ENCODE results near the gene NKIRAS1. TPM values are rescaled to one million over a fixed set of nuclear protein-coding genes. Genes with fewer than 3 reads are reported as not detected.
"Not testable (repeated sequence)": the region's sequence is repeated elsewhere in the genome, so short reads cannot be mapped to it uniquely, and the experiment has no call there.

NKIRAS1 gene
- total and polyA plus RNA-seq, 3 experiments from 2014 or later = 5.3 to 7.2 (median 6.1) TPM

- no peak overlapping the region for H3K4me3 Mint-ChIP-seq
- Histone ChIP-seq H3K36me3 (ENCODE audit: insufficient read depth, low read length) (no peaks in the 10 kb centered on the region), H3K27me3 (ENCODE audit: insufficient read depth, low read length, poor library complexity, severe bottlenecking) (no peaks in the 10 kb centered on the region), H3K4me1 (ENCODE audit: insufficient read depth, low read length) (peaks cover 4% of the 10 kb centered on the region), H3K27ac (ENCODE audit: low read depth, low read length) (no peak overlapping the region), H3K4me3 (ENCODE audit: low read length) (no peak overlapping the region), H3K9me3 (ENCODE audit: low read length) (no peaks in the 10 kb centered on the region)
- ChIA-PET CTCF (no interaction called here), POLR2A (no interaction called here)
- H3K9me3 Mint-ChIP-seq = no peaks in the 10 kb centered on the region
- peak overlapping the region in 5 of 8 donors; percentile 0 to 78 (median 52) for H3K27ac Mint-ChIP-seq
- peaks cover 0 to 23% (median 10%) of the 10 kb centered on the region in 3 donors for H3K36me3 Mint-ChIP-seq
- DNase-seq = no peak
- peaks cover 41 to 70% (median 64%) of the 10 kb centered on the region in 3 donors for H3K4me1 Mint-ChIP-seq
- H3K27me3 Mint-ChIP-seq = no peaks in the 10 kb centered on the region
These were observed 51.0 kb downstream of the NKIRAS1 start for GRCh38 chr3:23865595-23866396.

DNA sequence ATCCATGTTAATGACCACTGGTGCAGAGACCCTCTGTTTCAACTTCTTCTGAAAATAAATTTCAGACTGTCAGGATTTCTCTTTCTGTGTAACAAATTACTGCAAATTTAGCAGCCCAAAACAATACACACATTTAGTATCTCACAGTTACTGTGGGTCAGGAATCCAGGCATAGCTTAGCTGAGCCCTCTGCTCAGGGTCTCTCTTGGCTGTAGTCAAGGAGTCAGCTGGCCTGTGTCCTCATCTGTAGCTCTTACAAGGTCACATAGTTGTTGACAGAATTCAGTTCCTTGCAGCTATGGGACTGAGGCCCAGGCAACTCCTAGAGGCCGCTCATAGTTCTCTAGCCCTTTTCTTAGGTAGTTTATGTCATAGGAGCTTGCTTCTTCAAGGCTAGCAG, 51.9 kb downstream of the NKIRAS1 start:
- POLR2A ChIA-PET = no interaction called here
- no peak for DNase-seq
- H3K27me3 Mint-ChIP-seq = no peaks in the 10 kb centered on the region
- no peak overlapping the region for H3K27ac Mint-ChIP-seq
- H3K9me3 Mint-ChIP-seq = no peaks in the 10 kb centered on the region
- Histone ChIP-seq H3K9me3 (ENCODE audit: low read length) (no peaks in the 10 kb centered on the region), H3K27ac (ENCODE audit: low read depth, low read length) (no peak overlapping the region), H3K36me3 (ENCODE audit: insufficient read depth, low read length) (no peaks in the 10 kb centered on the region), H3K4me3 (ENCODE audit: low read length) (no peak overlapping the region), H3K4me1 (ENCODE audit: insufficient read depth, low read length) (peaks cover 4% of the 10 kb centered on the region), H3K27me3 (ENCODE audit: insufficient read depth, low read length, poor library complexity, severe bottlenecking) (no peaks in the 10 kb centered on the region)
- CTCF ChIA-PET = no interaction called here
- no peak overlapping the region for H3K4me3 Mint-ChIP-seq
- H3K4me1 Mint-ChIP-seq = peaks cover 43 to 75% (median 73%) of the 10 kb centered on the region in 3 donors
- H3K36me3 Mint-ChIP-seq = peaks cover 0 to 23% (median 10%) of the 10 kb centered on the region in 3 donors

DNA sequence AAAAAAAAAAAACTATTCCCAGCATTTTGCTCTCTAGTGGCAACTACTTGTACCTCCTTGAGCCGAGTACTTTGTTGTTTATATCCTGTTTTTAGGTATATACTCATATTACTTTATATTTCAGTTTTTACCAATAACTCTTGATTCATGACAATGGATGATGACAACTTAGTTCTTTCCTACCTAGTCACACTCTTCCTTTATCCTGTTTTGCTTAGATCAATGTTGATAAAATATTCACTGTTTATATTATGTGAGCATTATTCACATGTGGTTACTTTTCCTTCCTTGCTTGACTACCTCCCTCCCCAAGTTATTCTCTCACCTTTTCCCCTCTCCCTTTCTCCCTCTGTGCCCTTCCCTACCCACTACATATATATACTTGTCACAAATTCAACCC, 53.7 kb downstream of the NKIRAS1 start:
- Histone ChIP-seq H3K4me1 (ENCODE audit: insufficient read depth, low read length) (peaks cover 17% of the 10 kb centered on the region), H3K4me3 (ENCODE audit: low read length) (no peak overlapping the region), H3K36me3 (ENCODE audit: insufficient read depth, low read length) (no peaks in the 10 kb centered on the region), H3K9me3 (ENCODE audit: low read length) (no peaks in the 10 kb centered on the region), H3K27me3 (ENCODE audit: insufficient read depth, low read length, poor library complexity, severe bottlenecking) (no peaks in the 10 kb centered on the region), H3K27ac (ENCODE audit: low read depth, low read length) (no peak overlapping the region)
- ChIA-PET CTCF (no interaction called here), POLR2A (no interaction called here)
- DNase-seq = no peak
- Mint-ChIP-seq H3K27me3 (no peaks in the 10 kb centered on the region), H3K36me3 (peaks cover 0 to 23% (median 10%) of the 10 kb centered on the region in 3 donors), H3K4me1 (peaks cover 52 to 83% (median 81%) of the 10 kb centered on the region in 3 donors), H3K9me3 (no peaks in the 10 kb centered on the region), H3K4me3 (no peak overlapping the region), H3K27ac (peak overlapping the region in 4 of 8 donors; percentile 28 to 83 (median 61))

- Mint-ChIP-seq H3K27ac (no peak overlapping the region), H3K36me3 (peaks cover 0 to 23% (median 10%) of the 10 kb centered on the region in 3 donors), H3K27me3 (peaks cover 0 to 2% of the 10 kb centered on the region in 2 donors), H3K4me3 (no peak overlapping the region), H3K9me3 (no peaks in the 10 kb centered on the region), H3K4me1 (peaks cover 58 to 86% (median 84%) of the 10 kb centered on the region in 3 donors)
- Histone ChIP-seq H3K36me3 (ENCODE audit: insufficient read depth, low read length) (no peaks in the 10 kb centered on the region), H3K27ac (ENCODE audit: low read depth, low read length) (no peak overlapping the region), H3K27me3 (ENCODE audit: insufficient read depth, low read length, poor library complexity, severe bottlenecking) (no peaks in the 10 kb centered on the region), H3K4me1 (ENCODE audit: insufficient read depth, low read length) (peaks cover 17% of the 10 kb centered on the region), H3K9me3 (ENCODE audit: low read length) (no peaks in the 10 kb centered on the region), H3K4me3 (ENCODE audit: low read length) (no peak overlapping the region)
- no peak for DNase-seq
- POLR2A ChIA-PET = no interaction called here
- CTCF ChIA-PET = interaction anchor here (1.2 kb wide), 1 partner anchor 11 kb away, joined by 3 read pairs; no protein-coding TSS in a partner anchor
These were observed 55.1 kb downstream of the NKIRAS1 start for GRCh38 chr3:23861689-23862088.

GRCh38 chr3:23859839-23860382, 56.9 kb downstream of the NKIRAS1 start:
- DNase-seq = no peak
- Mint-ChIP-seq H3K27me3 (peaks cover 0 to 2% of the 10 kb centered on the region in 2 donors), H3K4me1 (peaks cover 55 to 76% (median 76%) of the 10 kb centered on the region in 3 donors), H3K9me3 (no peaks in the 10 kb centered on the region), H3K4me3 (no peak overlapping the region), H3K36me3 (peaks cover 0 to 19% (median 10%) of the 10 kb centered on the region in 3 donors), H3K27ac (peak overlapping the region in 3 of 8 donors; percentile 35 to 68 (median 62))
- ChIA-PET POLR2A (no interaction called here), CTCF (interaction anchor here (1.3 kb wide), 1 partner anchor 26 kb away, joined by 3 read pairs; no protein-coding TSS in a partner anchor)
- Histone ChIP-seq H3K27me3 (ENCODE audit: insufficient read depth, low read length, poor library complexity, severe bottlenecking) (no peaks in the 10 kb centered on the region), H3K9me3 (ENCODE audit: low read length) (no peaks in the 10 kb centered on the region), H3K4me1 (ENCODE audit: insufficient read depth, low read length) (peaks cover 15% of the 10 kb centered on the region), H3K36me3 (ENCODE audit: insufficient read depth, low read length) (no peaks in the 10 kb centered on the region), H3K27ac (ENCODE audit: low read depth, low read length) (no peak overlapping the region), H3K4me3 (ENCODE audit: low read length) (no peak overlapping the region)

DNA sequence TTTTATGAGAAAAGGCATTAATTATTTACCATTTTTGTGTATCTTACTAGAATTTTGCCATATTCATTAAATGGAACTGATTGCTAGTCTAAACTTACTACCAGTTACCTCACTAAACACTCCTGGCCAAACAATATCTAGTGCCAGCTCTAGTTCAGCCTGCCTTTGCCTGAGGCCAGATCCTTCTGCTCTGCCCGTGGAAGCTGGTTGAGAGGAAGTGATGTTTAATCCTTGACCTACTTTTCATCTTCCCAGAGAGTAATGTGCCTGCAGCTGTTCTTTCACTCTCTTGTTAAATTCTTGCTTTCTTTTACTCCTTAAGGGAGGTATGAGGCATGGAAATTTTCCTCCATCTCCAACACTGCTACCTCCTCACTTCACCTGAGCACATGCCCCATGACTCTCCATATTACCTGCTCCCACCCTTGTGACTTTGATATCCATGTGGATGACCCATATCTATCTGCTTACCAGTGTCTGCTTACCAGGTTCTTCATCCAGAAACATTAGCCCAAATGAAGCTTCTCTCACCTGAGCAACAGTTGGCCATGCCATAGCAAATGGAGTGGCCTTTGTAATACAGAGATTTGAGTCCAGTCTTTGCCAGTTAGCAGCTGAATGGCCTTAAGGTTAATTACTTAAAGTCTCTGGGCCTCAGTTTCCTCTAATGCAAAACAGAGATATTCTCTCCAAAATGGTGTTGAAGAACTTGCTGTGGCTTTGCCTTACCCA, 57.6 kb downstream of the NKIRAS1 start:
- peaks cover 57 to 75% (median 70%) of the 10 kb centered on the region in 3 donors for H3K4me1 Mint-ChIP-seq
- Histone ChIP-seq H3K4me1 (ENCODE audit: insufficient read depth, low read length) (peaks cover 12% of the 10 kb centered on the region), H3K27me3 (ENCODE audit: insufficient read depth, low read length, poor library complexity, severe bottlenecking) (no peaks in the 10 kb centered on the region), H3K36me3 (ENCODE audit: insufficient read depth, low read length) (no peaks in the 10 kb centered on the region), H3K9me3 (ENCODE audit: low read length) (no peaks in the 10 kb centered on the region), H3K4me3 (ENCODE audit: low read length) (no peak overlapping the region), H3K27ac (ENCODE audit: low read depth, low read length) (no peak overlapping the region)
- H3K9me3 Mint-ChIP-seq = no peaks in the 10 kb centered on the region
- ChIA-PET POLR2A (no interaction called here), CTCF (no interaction called here)
- H3K27ac Mint-ChIP-seq = peak overlapping the region in 7 of 8 donors; percentile 4 to 81 (median 34)
- peak overlapping the region in 5 of 7 donors; percentile 3 to 50 (median 37) for H3K4me3 Mint-ChIP-seq
- DNase-seq = no peak
- peaks cover 0 to 16% (median 10%) of the 10 kb centered on the region in 3 donors for H3K36me3 Mint-ChIP-seq
- H3K27me3 Mint-ChIP-seq = peaks cover 0 to 2% of the 10 kb centered on the region in 2 donors

GRCh38 chr3:23856286-23856685, 60.5 kb downstream of the NKIRAS1 start:
- POLR2A ChIA-PET = no interaction called here
- Histone ChIP-seq H3K4me1 (ENCODE audit: insufficient read depth, low read length) (peaks cover 12% of the 10 kb centered on the region), H3K27me3 (ENCODE audit: insufficient read depth, low read length, poor library complexity, severe bottlenecking) (no peaks in the 10 kb centered on the region), H3K27ac (ENCODE audit: low read depth, low read length) (no peak overlapping the region), H3K36me3 (ENCODE audit: insufficient read depth, low read length) (no peaks in the 10 kb centered on the region), H3K9me3 (ENCODE audit: low read length) (no peaks in the 10 kb centered on the region), H3K4me3 (ENCODE audit: low read length) (no peak overlapping the region)
- Mint-ChIP-seq H3K9me3 (peaks cover 0 to 5% (median 0%) of the 10 kb centered on the region in 5 donors), H3K27ac (peak overlapping the region in 1 of 8 donors; percentile 45), H3K27me3 (peaks cover 0 to 2% of the 10 kb centered on the region in 2 donors), H3K4me3 (no peak overlapping the region), H3K4me1 (peaks cover 51 to 73% (median 66%) of the 10 kb centered on the region in 3 donors), H3K36me3 (peaks cover 12 to 21% (median 13%) of the 10 kb centered on the region in 3 donors)
- no peak for DNase-seq
- CTCF ChIA-PET = no interaction called here

DNA sequence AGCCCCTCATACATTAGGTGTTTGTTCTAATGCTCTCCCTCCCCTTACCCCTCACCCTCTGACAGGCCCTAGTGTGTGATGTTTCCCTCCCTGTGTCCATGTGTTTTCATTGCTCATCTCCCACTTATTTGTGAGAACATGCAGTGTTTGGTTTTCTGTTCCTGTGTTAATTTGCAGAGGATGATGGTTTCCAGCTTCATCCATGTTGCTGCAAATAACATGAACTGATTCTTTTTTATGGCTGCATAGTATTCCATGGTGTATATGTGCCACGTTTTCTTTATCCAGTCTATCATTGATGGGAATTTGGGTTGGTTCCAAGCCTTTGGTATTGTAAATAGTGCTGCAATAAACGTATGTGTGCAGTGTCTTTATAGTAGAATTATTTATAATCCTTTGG, 67.3 kb downstream of the NKIRAS1 start:
- H3K27ac ChIP-seq (ENCODE audit: low read depth, low read length); H3K9me3 Mint-ChIP-seq; CTCF ChIA-PET; H3K4me3 Mint-ChIP-seq; H3K27me3 ChIP-seq (ENCODE audit: insufficient read depth, low read length, poor library complexity, severe bottlenecking); POLR2A ChIA-PET; H3K9me3 ChIP-seq (ENCODE audit: low read length); H3K4me3 ChIP-seq (ENCODE audit: low read length); DNase-seq; H3K27me3 Mint-ChIP-seq; H3K4me1 ChIP-seq (ENCODE audit: insufficient read depth, low read length); H3K36me3 ChIP-seq (ENCODE audit: insufficient read depth, low read length); H3K27ac Mint-ChIP-seq: not testable (repeated sequence)
- peaks cover 17 to 42% (median 32%) of the 10 kb centered on the region in 3 donors for H3K4me1 Mint-ChIP-seq
- peaks cover 14 to 20% (median 15%) of the 10 kb centered on the region in 3 donors for H3K36me3 Mint-ChIP-seq
